GM19467 (cell line): Measurements from ENCODE around the gene CLEC2L.

Experiments used
- ATAC-seq: cut with Tn5 transposase; IDR thresholded peaks from one replicate; pipeline ENCODE4 v1.9.1; 2021; ENCODE audit warnings: mild to moderate bottlenecking, moderate library complexity; ENCODE audit not compliant: unreplicated experiment

Gene CLEC2L

GRCh38 chr7:139573871-139574270 lies 50.4 kb downstream of the CLEC2L start:
- no peak for ATAC-seq

DNA sequence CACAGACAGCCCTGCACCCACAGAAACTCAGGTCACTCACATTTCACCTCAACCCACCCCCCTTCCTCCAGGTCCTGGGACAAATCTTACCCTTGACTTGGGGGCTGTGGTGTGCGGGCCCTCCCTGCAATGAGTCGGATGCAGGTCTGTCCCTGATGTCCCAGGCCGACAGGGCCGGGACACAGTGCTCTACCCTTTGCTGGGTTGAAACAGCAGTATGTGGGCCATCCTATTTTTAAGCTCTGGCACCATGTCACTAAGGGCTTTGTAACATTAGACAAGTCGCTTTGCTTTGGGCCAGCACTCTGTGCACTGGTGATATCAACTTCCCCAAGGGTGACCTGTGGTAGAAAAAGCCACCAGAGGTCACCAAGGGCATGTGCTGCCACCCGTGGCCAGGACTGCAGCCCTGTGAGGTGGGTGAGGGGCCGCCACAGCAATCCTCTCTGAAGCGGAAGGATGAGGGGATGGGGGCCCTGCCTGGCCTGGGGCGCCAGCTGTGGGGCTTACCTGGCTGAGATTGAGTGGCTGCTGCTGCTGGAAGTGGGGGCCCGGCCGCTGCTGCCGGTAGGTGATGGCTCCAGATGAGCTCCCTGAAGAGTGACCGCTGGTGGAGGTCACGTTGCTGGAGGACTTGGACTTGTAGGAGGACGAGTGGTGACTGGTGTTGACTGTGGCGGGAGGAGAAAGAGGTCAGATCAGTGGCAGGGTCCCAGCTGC lies 51.3 kb downstream of the CLEC2L start:
- ATAC-seq = no peak

GRCh38 chr7:139575338-139575680 lies 51.8 kb downstream of the CLEC2L start:
- no peak for ATAC-seq

- ATAC-seq = no peak
These were observed 52.9 kb downstream of the CLEC2L start for GRCh38 chr7:139576179-139576973.

- ATAC-seq = no peak
These were observed 57.0 kb downstream of the CLEC2L start for GRCh38 chr7:139580435-139580834.

DNA sequence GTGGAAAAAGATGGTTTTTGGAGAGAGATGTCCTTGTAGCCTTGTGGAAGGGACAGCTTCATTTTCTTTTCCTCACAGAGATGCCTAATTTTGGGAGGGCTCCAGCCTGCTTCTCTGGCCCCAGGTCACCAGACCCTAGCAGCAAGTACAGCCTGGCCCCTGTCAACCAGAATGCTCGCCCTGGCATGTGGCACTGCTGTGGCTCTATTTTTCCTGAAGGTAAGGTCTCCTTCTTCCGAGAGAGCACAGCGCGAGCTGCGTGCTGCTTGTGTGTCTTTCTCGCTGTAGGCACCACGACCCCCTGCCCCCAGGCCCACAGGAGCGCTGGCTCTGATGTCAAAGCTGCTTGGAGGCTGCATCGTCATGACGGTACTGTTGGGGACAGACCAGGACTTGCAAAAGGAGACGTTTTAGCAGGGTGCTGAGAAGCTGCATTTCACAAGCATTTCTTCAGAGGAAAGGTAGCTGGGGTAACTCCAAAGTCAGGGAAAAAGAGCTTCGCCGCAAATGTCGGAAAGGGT lies 58.7 kb downstream of the CLEC2L start:
- no peak for ATAC-seq

GRCh38 chr7:139582671-139583155 lies 59.2 kb downstream of the CLEC2L start:
- no peak for ATAC-seq

DNA sequence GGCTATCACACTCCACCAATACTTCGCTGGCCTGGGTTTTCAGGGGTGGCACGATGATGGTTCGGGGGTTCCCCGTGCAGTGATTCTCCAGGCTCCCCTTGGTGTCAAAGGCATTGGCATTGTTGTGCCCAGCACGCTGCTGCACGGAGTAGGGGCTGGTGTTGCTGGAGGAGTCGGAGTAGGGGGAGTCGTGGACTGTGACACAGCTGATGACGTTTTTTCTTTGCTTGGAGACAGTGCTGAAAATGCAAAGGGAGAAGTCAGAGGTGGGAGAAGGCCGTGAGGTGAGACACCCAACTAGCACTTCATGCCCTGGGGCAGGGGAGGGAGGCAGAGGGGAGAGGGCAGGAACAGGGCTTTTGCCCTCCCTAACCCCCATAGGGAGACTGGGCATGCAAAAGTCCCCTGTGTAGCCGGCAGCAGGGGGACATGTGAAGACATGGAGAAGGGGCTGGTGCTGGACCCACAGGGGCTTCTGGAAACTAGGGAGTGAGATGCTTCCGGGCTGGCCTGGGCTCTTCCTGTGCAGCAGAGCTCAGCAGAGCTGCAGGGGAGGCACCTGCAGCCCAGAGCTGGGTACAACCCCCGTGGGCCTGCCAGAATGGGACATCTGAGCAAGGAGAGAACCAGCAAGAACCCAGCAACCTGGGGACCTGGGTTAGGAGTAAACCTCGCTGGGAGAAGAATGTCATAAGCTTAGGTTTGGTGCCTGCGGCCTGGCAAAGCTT lies 60.5 kb downstream of the CLEC2L start:
- ATAC-seq = no peak

- ATAC-seq = no peak
These were observed 61.6 kb downstream of the CLEC2L start for GRCh38 chr7:139585042-139585441.

DNA sequence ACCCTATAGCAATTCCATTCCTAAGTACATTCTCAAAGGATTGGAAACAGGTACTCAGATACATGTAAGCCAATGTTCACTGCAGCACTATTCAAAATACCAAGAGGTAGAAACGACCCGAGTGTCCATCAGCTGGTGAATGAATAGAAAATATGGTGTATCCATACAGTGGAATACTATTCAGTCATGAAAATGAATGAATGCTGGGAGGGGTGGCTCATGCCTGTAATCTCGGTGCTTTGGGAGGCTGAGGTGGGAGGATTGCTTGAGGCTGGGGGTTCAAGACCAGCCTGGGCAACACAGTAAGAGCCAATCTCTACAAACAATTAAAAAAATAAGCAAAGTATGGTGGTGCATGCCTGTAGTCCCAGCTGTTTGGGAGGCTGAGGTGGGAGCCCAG lies 62.8 kb downstream of the CLEC2L start:
- no peak for ATAC-seq

- ATAC-seq = no peak
These were observed 64.0 kb downstream of the CLEC2L start for GRCh38 chr7:139587535-139587934.

- ATAC-seq = no peak
These were observed 65.1 kb downstream of the CLEC2L start for GRCh38 chr7:139588632-139589031.

DNA sequence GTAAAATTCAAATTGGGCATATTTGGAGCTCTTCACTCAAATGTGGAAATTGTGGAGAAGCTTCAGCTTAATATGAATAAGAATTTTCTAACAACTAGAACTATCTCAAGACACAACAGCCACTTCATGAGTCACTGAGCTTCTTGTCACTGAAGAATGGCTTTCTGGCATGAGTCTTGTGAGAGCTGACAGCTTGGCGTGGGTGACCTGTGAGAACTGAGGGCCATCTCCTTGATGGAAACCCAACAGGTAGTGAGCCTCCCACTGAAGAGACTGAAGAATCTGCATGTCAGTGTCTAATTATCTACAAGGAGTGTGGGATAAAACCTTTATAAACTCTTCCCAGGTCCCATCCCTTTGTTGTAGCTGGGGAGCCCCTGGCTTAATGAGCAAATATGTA lies 66.0 kb downstream of the CLEC2L start:
- ATAC-seq = no peak

DNA sequence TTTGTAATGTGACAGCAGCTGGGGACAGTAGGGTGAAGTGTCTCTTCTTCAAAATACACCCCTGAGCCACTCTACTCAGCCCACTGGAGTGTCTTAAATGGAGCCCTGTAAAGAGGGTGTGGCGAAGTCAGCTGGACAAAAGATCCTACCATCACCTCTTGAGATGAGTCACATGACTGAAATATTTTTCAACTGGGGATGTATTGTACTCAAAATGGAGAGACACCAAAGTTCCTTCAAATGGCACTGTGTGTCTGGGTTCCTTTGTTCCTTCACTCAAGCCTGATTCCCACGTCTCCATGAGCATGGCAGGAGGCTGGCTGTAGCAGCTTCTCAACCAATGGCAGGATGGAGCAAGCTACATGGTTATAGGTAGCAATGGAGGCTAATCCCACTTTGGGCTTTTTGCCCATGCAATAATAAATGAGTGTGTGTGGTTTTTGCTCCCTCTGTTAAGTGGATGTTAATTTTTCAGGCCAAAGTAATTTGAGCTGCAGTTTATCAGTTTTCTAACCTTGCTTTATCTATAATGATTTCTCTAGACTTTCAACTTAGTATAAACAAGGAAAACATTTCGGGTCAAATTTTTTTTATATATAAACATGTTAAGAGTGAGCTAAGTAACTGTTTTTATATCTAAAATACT lies 68.2 kb downstream of the CLEC2L start:
- no peak for ATAC-seq

DNA sequence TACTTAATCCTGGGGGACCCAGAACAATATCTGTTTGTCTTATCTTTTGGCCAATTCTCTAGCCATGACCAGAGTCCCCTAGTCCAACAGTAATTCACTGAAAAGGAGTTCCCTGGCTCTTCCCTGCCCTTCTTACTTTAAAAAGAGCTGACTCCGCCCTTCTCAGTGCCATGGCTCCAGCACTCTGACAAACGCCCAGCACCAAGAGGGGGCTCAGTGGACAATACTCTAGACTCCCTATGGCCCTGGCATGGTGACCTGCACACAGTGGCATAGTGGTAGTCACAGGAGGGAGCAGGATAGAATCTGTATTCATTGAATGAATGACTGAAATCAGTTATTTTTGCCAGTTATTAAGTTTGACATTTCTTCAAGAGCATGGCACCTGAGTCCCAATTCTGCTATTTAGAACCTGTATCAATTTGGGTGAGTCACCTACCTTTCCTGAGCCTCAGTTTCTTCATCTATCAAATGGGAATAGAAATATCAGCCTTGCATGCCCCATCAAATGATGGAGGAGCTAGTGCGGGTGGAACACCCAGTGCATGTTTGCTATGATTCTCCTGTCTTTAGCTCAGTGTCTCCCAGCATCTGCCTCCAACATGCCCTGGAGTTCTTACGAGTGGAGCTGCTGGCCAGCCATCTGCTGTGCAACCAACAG lies 69.4 kb downstream of the CLEC2L start:
- no peak for ATAC-seq

- no peak for ATAC-seq
These were observed 70.6 kb downstream of the CLEC2L start for GRCh38 chr7:139594090-139594489.
